Fibroblast of villous mesenchyme (primary cell): ENCODE measurements around the gene PLXNC1. TPM values are rescaled to one million over a fixed set of nuclear protein-coding genes. Genes with fewer than 3 reads are reported as not detected.

Experiments
- DNase-seq: peaks from one replicate; pipeline ENCODE4 v3.0.0-alpha.2; 2010; ENCODE audit warnings: low read depth
- H3K4me3 ChIP-seq: 2 replicates; pipeline ENCODE4 v1.5.1; 2011; ENCODE audit warnings: low read depth, mild to moderate bottlenecking, low read length
- total RNA-seq: library from RNA; depleted of rRNA; stranded (reverse); fragments of >200 nt; gene quantifications from 2 replicates; pipeline ENCODE4 v1.2.3, GENCODE V29; 2012
- TF ChIP-seq, protein P1 (sequence below): IDR thresholded peaks from 2 replicates; pipeline ENCODE4 v1.5.1; 2012; ENCODE audit warnings: low read depth, mild to moderate bottlenecking, low read length; ENCODE audit not compliant: insufficient read depth

The PLXNC1 gene
- total RNA-seq, 1 donor: 0.86 TPM

DNA sequence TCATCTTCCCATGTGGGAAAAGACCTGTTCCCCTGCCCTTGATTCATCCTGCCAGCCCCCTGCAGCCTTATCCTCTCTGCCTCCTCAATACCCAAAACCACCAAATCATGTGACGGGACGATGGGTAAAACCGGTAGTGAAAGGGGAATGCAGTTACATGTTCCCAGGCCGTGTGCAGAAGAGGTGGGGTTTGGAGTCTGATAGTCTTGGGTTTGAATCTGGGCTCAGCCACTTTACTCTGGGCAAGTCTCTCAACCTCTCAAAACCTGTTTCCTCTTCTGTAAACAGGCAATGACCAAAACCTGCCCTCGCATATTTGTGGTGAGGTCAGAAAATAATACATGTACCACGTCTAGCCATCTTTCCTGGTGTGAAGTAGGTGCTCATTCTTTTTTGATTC is 123.0 kb downstream of the PLXNC1 start:
- H3K4me3 ChIP-seq: no peak overlapping the region
- DNase-seq: no peak
- TF ChIP-seq, protein P1, sequence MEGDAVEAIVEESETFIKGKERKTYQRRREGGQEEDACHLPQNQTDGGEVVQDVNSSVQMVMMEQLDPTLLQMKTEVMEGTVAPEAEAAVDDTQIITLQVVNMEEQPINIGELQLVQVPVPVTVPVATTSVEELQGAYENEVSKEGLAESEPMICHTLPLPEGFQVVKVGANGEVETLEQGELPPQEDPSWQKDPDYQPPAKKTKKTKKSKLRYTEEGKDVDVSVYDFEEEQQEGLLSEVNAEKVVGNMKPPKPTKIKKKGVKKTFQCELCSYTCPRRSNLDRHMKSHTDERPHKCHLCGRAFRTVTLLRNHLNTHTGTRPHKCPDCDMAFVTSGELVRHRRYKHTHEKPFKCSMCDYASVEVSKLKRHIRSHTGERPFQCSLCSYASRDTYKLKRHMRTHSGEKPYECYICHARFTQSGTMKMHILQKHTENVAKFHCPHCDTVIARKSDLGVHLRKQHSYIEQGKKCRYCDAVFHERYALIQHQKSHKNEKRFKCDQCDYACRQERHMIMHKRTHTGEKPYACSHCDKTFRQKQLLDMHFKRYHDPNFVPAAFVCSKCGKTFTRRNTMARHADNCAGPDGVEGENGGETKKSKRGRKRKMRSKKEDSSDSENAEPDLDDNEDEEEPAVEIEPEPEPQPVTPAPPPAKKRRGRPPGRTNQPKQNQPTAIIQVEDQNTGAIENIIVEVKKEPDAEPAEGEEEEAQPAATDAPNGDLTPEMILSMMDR: no peak

GRCh38 chr12:94272280-94272679 is 123.9 kb downstream of the PLXNC1 start:
- H3K4me3 ChIP-seq: no peak overlapping the region
- TF ChIP-seq, protein P1: no peak
- DNase-seq: no peak

GRCh38 chr12:94273272-94273671 is 124.9 kb downstream of the PLXNC1 start:
- TF ChIP-seq, protein P1: no peak
- no peak for DNase-seq
- H3K4me3 ChIP-seq: no peak overlapping the region

GRCh38 chr12:94276725-94277124 is 128.3 kb downstream of the PLXNC1 start:
- H3K4me3 ChIP-seq: no peak overlapping the region
- DNase-seq: peak; percentile 88
- TF ChIP-seq, protein P1: no peak

- no peak overlapping the region for H3K4me3 ChIP-seq
- TF ChIP-seq, protein P1: no peak
- peak; percentile 83 for DNase-seq
These were observed 129.1 kb downstream of the PLXNC1 start for GRCh38 chr12:94277426-94278000.

GRCh38 chr12:94280063-94280462 is 131.7 kb downstream of the PLXNC1 start:
- DNase-seq: no peak
- H3K4me3 ChIP-seq: no peak overlapping the region
- TF ChIP-seq, protein P1: no peak

GRCh38 chr12:94282675-94283074 is 134.3 kb downstream of the PLXNC1 start:
- TF ChIP-seq, protein P1: no peak
- H3K4me3 ChIP-seq: no peak overlapping the region
- no peak for DNase-seq
